Transverse colon (tissue), 3 donors: ENCODE results near the gene CLSTN1.

Experiments
- CTCF ChIP-seq, 5 experiments: fragments of 200-600 bp in 3 of 5; fragments of 450-650 bp in 2 of 5; sonication (generic) in 3 of 5; IDR thresholded peaks; 1 replicate in 2 of 5; 2 replicates in 3 of 5; pipeline ENCODE4 v1.5.1; 2016 to 2017; ENCODE audit warnings: antibody characterized with exemption in 5 of 5, inconsistent platforms in 3 of 5, mild to moderate bottlenecking in 2 of 5, moderate library complexity in 1 of 5
- EP300 ChIP-seq: sonication (generic); formaldehyde crosslinking; IDR thresholded peaks from one replicate; pipeline ENCODE4 v1.6.1; 2017; ENCODE audit warnings: antibody characterized with exemption, low read depth
- POLR2A ChIP-seq: fragments of 450-650 bp; IDR thresholded peaks from one replicate; pipeline ENCODE4 v1.6.1; 2016; ENCODE audit warnings: antibody characterized with exemption, mild to moderate bottlenecking, moderate library complexity

- TF ChIP-seq CTCF (IDR thresholded peaks at IDR 0.05) (no peak), POLR2A (no peak), EP300 (no peak)
These were observed 46.1 kb upstream of the CLSTN1 start for GRCh38 chr1:9869831-9870251.
